Panc1 (cell line): ENCODE results near the gene CBX8. TPM values are rescaled to one million over a fixed set of nuclear protein-coding genes. Genes with fewer than 3 reads are reported as not detected.

Experiments
- ATAC-seq: fragments of 200-7000 bp; cut with Tn5 transposase; 2 replicates; pipeline ENCODE4 v1.9.1; 2020; ENCODE audit warnings: mild to moderate bottlenecking, moderate library complexity
- BruUV-seq: library from RNA; stranded (reverse); fragments of 400-500 nt; replicated peaks from 2 replicates; lab custom pipeline; 2021; lab: Mats Ljungman, UMichigan
- CTCF ChIA-PET: fragments of 300-600 bp; sonication (Branson Sonifier 250); formaldehyde crosslinking; loops from one replicate; lab custom pipeline; 2022; ENCODE audit warnings: antibody characterized with exemption; lab: Charles Lee
- POLR2A ChIA-PET: fragments of 300-600 bp; sonication (Branson Sonifier 250); formaldehyde crosslinking; loops from one replicate; lab custom pipeline; 2022; ENCODE audit warnings: antibody characterized with exemption; lab: Charles Lee
- DNase-seq: peaks from one replicate; pipeline ENCODE4 v3.0.0-alpha.2; 2010; ENCODE audit warnings: low read depth, low spot score
- H3K27ac ChIP-seq: 2 replicates; pipeline ENCODE4 v1.5.1; 2011; ENCODE audit warnings: mild to moderate bottlenecking, low read length, inconsistent platforms
- H3K27me3 ChIP-seq: fragments of 200-500 bp; sonication (Bioruptor generic); 2 replicates; pipeline ENCODE4 v1.6.0; 2014; ENCODE audit warnings: low read length, inconsistent platforms; ENCODE audit not compliant: control insufficient read depth, insufficient read depth
- H3K36me3 ChIP-seq: fragments of 200-500 bp; sonication (Bioruptor generic); 2 replicates; pipeline ENCODE4 v1.5.1; 2014; ENCODE audit warnings: inconsistent platforms, mild to moderate bottlenecking, low read length, moderate library complexity; ENCODE audit not compliant: control insufficient read depth, insufficient read depth
- H3K4me1 ChIP-seq: 2 replicates; pipeline ENCODE4 v1.5.1; 2011; ENCODE audit warnings: inconsistent platforms, mild to moderate bottlenecking, low read length, moderate library complexity; ENCODE audit not compliant: control insufficient read depth, insufficient read depth
- H3K4me3 ChIP-seq, 2 experiments: 2 replicates each; pipeline ENCODE4 v1.5.1; 2011 to 2012; ENCODE audit warnings: low read depth in 2 of 2, low read length in 2 of 2, mild to moderate bottlenecking in 2 of 2, inconsistent platforms in 1 of 2, moderate library complexity in 1 of 2
- H3K9me3 ChIP-seq: fragments of 200-500 bp; sonication (Bioruptor generic); 2 replicates; pipeline ENCODE4 v1.5.1; 2014; ENCODE audit warnings: low read depth, mild to moderate bottlenecking, inconsistent platforms, low read length, moderate library complexity; ENCODE audit not compliant: control insufficient read depth, insufficient read depth
- CTCF ChIP-seq: fragments of 450-650 bp; IDR thresholded peaks from 2 replicates; pipeline ENCODE4 v1.5.1; 2017; ENCODE audit warnings: mild to moderate bottlenecking
- POLR2AphosphoS5 ChIP-seq: IDR thresholded peaks from 2 replicates; pipeline ENCODE4 v1.6.1; 2012; ENCODE audit warnings: mild to moderate bottlenecking, low read depth, low read length, moderate library complexity
- REST ChIP-seq, 2 experiments: IDR thresholded peaks; 2 replicates each; pipeline ENCODE4 v1.6.1; 2011 to 2012; ENCODE audit warnings: low read depth in 2 of 2, control low read depth in 1 of 2, low read length in 1 of 2, mild to moderate bottlenecking in 1 of 2, moderate library complexity in 1 of 2; ENCODE audit not compliant: insufficient read depth in 1 of 2
- SIN3A ChIP-seq: IDR thresholded peaks from 2 replicates; pipeline ENCODE4 v1.6.1; 2012; ENCODE audit warnings: low read depth, mild to moderate bottlenecking, low read length, moderate library complexity, borderline replicate concordance; ENCODE audit not compliant: insufficient read depth
- TCF7L2 ChIP-seq: IDR thresholded peaks from 2 replicates; pipeline ENCODE4 v1.6.1; 2011; ENCODE audit warnings: mild to moderate bottlenecking, low read depth, low read length, inconsistent platforms
- in situ Hi-C: cut with HindIII; loops from 2 replicates; pipeline ENCODE4 v1.10.0; 2016; ENCODE audit warnings: low sequenced_read_pairs, low pct_unique_long_range_greater_than_20kb
- intact Hi-C: fragments of 100-400 bp; cut with micrococcal nuclease; formaldehyde crosslinking; loops from one replicate; pipeline ENCODE4 v1.10.0; 2022; ENCODE audit not compliant: unreplicated experiment
- total RNA-seq: library from RNA; stranded (reverse); gene quantifications from one replicate; pipeline ENCODE4 v1.2.1, GENCODE V29; 2021; ENCODE audit not compliant: unreplicated experiment

Gene CBX8
- total RNA-seq, 1 experiment from 2014 or later = 15.3 TPM

- H3K36me3 ChIP-seq = no peaks in the 10 kb centered on the region
- POLR2A ChIA-PET = interaction anchor here (0.5 kb wide), 1 partner anchor 23 kb away, joined by 3 read pairs; the partner anchor contains the start of gene CBX4
- no peaks in the 10 kb centered on the region for H3K27me3 ChIP-seq
- intact Hi-C loops (no loop called here), in situ Hi-C loops (no loop called here)
- TF ChIP-seq CTCF (no peak), POLR2AphosphoS5 (no peak), SIN3A (no peak), REST (IDR thresholded peaks at IDR 0.05; ENCODE audit: insufficient read depth in 1 of 2, low read depth in 2 of 2, low read length in 1 of 2) (no peak), TCF7L2 (no peak)
- no peak overlapping the region for H3K4me3 ChIP-seq
- ATAC-seq (no peak), DNase-seq (no peak)
- CTCF ChIA-PET = no interaction called here
- H3K27ac ChIP-seq = no peak overlapping the region
- no peaks in the 10 kb centered on the region for H3K9me3 ChIP-seq
- H3K4me1 ChIP-seq = peaks cover 16% of the 10 kb centered on the region
- no TSS peak for BruUV-seq
These were observed 19.1 kb upstream of the CBX8 start for GRCh38 chr17:79815836-79816461.

- Histone ChIP-seq H3K27me3 (no peaks in the 10 kb centered on the region), H3K36me3 (no peaks in the 10 kb centered on the region), H3K9me3 (no peaks in the 10 kb centered on the region), H3K27ac (no peak overlapping the region), H3K4me3 (no peak overlapping the region), H3K4me1 (peaks cover 18% of the 10 kb centered on the region)
- no TSS peak for BruUV-seq
- intact Hi-C loops = no loop called here
- ATAC-seq (no peak), DNase-seq (no peak)
- ChIA-PET POLR2A (no interaction called here), CTCF (no interaction called here)
- in situ Hi-C loops = no loop called here
- TF ChIP-seq CTCF (no peak), SIN3A (no peak), REST (IDR thresholded peaks at IDR 0.05; ENCODE audit: insufficient read depth in 1 of 2, low read depth in 2 of 2, low read length in 1 of 2) (no peak), TCF7L2 (no peak), POLR2AphosphoS5 (no peak)
These were observed 18.3 kb upstream of the CBX8 start for GRCh38 chr17:79814974-79815835.
